NOMO-1 treated with dmso at 0.1 percent for 144 hours (cell line): ENCODE results near the gene BAZ2B.
"Not testable (repeated sequence)": the region's sequence is repeated elsewhere in the genome, so short reads cannot be mapped to it uniquely, and the experiment has no call there.

ENCODE experiments used
- DNase-seq: peaks from one replicate; lab custom pipeline; 2025; ENCODE audit not compliant: unreplicated experiment; lab: John Stamatoyannopoulos, UW

The BAZ2B gene

GRCh38 chr2:159427048-159427447, 189.3 kb downstream of the BAZ2B start:
- no peak for DNase-seq

GRCh38 chr2:159419403-159419802, 196.9 kb downstream of the BAZ2B start:
- no peak for DNase-seq

GRCh38 chr2:159411460-159411859, 204.9 kb downstream of the BAZ2B start:
- no peak for DNase-seq

GRCh38 chr2:159410276-159410675, 206.1 kb downstream of the BAZ2B start:
- no peak for DNase-seq

GRCh38 chr2:159409116-159409800, 207.1 kb downstream of the BAZ2B start:
- no peak for DNase-seq

GRCh38 chr2:159402790-159403189, 213.6 kb downstream of the BAZ2B start:
- DNase-seq, result no peak

GRCh38 chr2:159402160-159402559, 214.2 kb downstream of the BAZ2B start:
- not testable (repeated sequence) for DNase-seq

- no peak for DNase-seq
These were observed 216.5 kb downstream of the BAZ2B start for GRCh38 chr2:159399716-159400415.

- no peak for DNase-seq
These were observed 219.5 kb downstream of the BAZ2B start for GRCh38 chr2:159396799-159397198.

- DNase-seq, result no peak
These were observed 233.8 kb downstream of the BAZ2B start for GRCh38 chr2:159382447-159383028.

- DNase-seq, result no peak
These were observed 234.8 kb downstream of the BAZ2B start for GRCh38 chr2:159381574-159381973.

- no peak for DNase-seq
These were observed 235.6 kb downstream of the BAZ2B start for GRCh38 chr2:159380685-159381239.

GRCh38 chr2:159379181-159379580, 237.2 kb downstream of the BAZ2B start:
- DNase-seq, result no peak

- DNase-seq, result no peak
These were observed 241.1 kb downstream of the BAZ2B start for GRCh38 chr2:159375241-159375640.

GRCh38 chr2:159371506-159371905, 244.8 kb downstream of the BAZ2B start:
- DNase-seq, result no peak

GRCh38 chr2:159366538-159366937, 249.8 kb downstream of the BAZ2B start:
- no peak for DNase-seq

- no peak for DNase-seq
These were observed 253.5 kb downstream of the BAZ2B start for GRCh38 chr2:159362816-159363251.

- no peak for DNase-seq
These were observed 254.3 kb downstream of the BAZ2B start for GRCh38 chr2:159362094-159362493.

GRCh38 chr2:159361603-159362002, 254.7 kb downstream of the BAZ2B start:
- DNase-seq, result not testable (repeated sequence)

GRCh38 chr2:159356053-159356554, 260.2 kb downstream of the BAZ2B start:
- no peak for DNase-seq

GRCh38 chr2:159351977-159352376, 264.4 kb downstream of the BAZ2B start:
- no peak for DNase-seq
